ENCODE data around the gene ABHD14A. TPM values are rescaled to one million over a fixed set of nuclear protein-coding genes. Genes with fewer than 3 reads are reported as not detected.

Gene ABHD14A
- total RNA-seq, 4 donors from 2014 or later = 3.9 to 11.6 (median 7.7) TPM

GRCh38 chr3:51983578-51984268, 8.9 kb downstream of the ABHD14A start:
- TF ChIP-seq POLR2A (IDR thresholded peaks at IDR 0.05) (peak in 1 of 2 donors; percentile 50), CTCF (IDR thresholded peaks at IDR 0.05) (no peak)
- H3K27me3 ChIP-seq = no peaks in the 10 kb centered on the region
- DNase-seq = no peak
- no peaks in the 10 kb centered on the region for H3K9me3 ChIP-seq
- peaks cover 0 to 13% (median 0%) of the 10 kb centered on the region in 3 donors for H3K36me3 ChIP-seq
- H3K27ac ChIP-seq = peak overlapping the region; percentile 91 to 98 (median 94)
- peak overlapping the region; percentile 60 to 68 (median 66) for H3K4me3 ChIP-seq
- peaks cover 0 to 45% (median 12%) of the 10 kb centered on the region in 4 donors for H3K4me1 ChIP-seq

GRCh38 chr3:51984269-51984647, 9.4 kb downstream of the ABHD14A start:
- DNase-seq = no peak
- TF ChIP-seq CTCF (IDR thresholded peaks at IDR 0.05) = no peak
- TF ChIP-seq POLR2A (IDR thresholded peaks at IDR 0.05) = no peak
- H3K36me3 ChIP-seq = peaks cover 0 to 18% (median 0%) of the 10 kb centered on the region in 3 donors
- peak overlapping the region in 3 of 4 donors; percentile 60 to 67 (median 65) for H3K4me3 ChIP-seq
- peak overlapping the region; percentile 91 to 98 (median 94) for H3K27ac ChIP-seq
- H3K9me3 ChIP-seq = no peaks in the 10 kb centered on the region
- H3K4me1 ChIP-seq = peaks cover 0 to 45% (median 12%) of the 10 kb centered on the region in 4 donors
- H3K27me3 ChIP-seq = no peaks in the 10 kb centered on the region

GRCh38 chr3:51985063-51985462, 10.2 kb downstream of the ABHD14A start:
- Histone ChIP-seq H3K36me3 (peaks cover 0 to 18% (median 0%) of the 10 kb centered on the region in 3 donors), H3K27ac (peak overlapping the region in 3 of 4 donors; percentile 88 to 98 (median 91)), H3K9me3 (no peaks in the 10 kb centered on the region), H3K27me3 (no peaks in the 10 kb centered on the region), H3K4me1 (peaks cover 0 to 45% (median 12%) of the 10 kb centered on the region in 4 donors), H3K4me3 (peak overlapping the region in 2 of 4 donors; percentile 32 to 65)
- DNase-seq = no peak
- TF ChIP-seq POLR2A (IDR thresholded peaks at IDR 0.05) (no peak), CTCF (IDR thresholded peaks at IDR 0.05) (no peak)

- peak in 2 of 3 donors; percentile 74 to 82 for DNase-seq
- peaks cover 0 to 18% (median 0%) of the 10 kb centered on the region in 3 donors for H3K36me3 ChIP-seq
- H3K4me1 ChIP-seq = peaks cover 0 to 33% (median 12%) of the 10 kb centered on the region in 4 donors
- H3K9me3 ChIP-seq = no peaks in the 10 kb centered on the region
- peak overlapping the region in 3 of 4 donors; percentile 88 to 98 (median 91) for H3K27ac ChIP-seq
- TF ChIP-seq CTCF (IDR thresholded peaks at IDR 0.05) = no peak
- TF ChIP-seq POLR2A (IDR thresholded peaks at IDR 0.05) = peak; percentile 29 to 77
- peak overlapping the region in 2 of 4 donors; percentile 32 to 45 for H3K4me3 ChIP-seq
- no peaks in the 10 kb centered on the region for H3K27me3 ChIP-seq
Observed at GRCh38 chr3:51986010-51986947, 11.4 kb downstream of the ABHD14A start.

- no peak for DNase-seq
- H3K36me3 ChIP-seq = peaks cover 0 to 22% (median 0%) of the 10 kb centered on the region in 3 donors
- H3K27ac ChIP-seq = peak overlapping the region in 1 of 4 donors; percentile 88
- H3K4me3 ChIP-seq = peak overlapping the region in 2 of 4 donors; percentile 32 to 45
- H3K9me3 ChIP-seq = no peaks in the 10 kb centered on the region
- peaks cover 0 to 20% (median 3%) of the 10 kb centered on the region in 4 donors for H3K4me1 ChIP-seq
- H3K27me3 ChIP-seq = no peaks in the 10 kb centered on the region
- no peak for TF ChIP-seq CTCF (IDR thresholded peaks at IDR 0.05)
- TF ChIP-seq POLR2A (IDR thresholded peaks at IDR 0.05) = no peak
Observed at GRCh38 chr3:51987568-51987967, 12.7 kb downstream of the ABHD14A start.

All from Peyer's patch (tissue), 4 donors.